Neural progenitor cell (in vitro differentiated cells): Measurements from ENCODE around the gene HSD17B8. TPM values are rescaled to one million over a fixed set of nuclear protein-coding genes. Genes with fewer than 3 reads are reported as not detected.

Experiments
- DNase-seq: peaks from one replicate; pipeline ENCODE4 v3.0.0-alpha.2; 2016; ENCODE audit warnings: low spot score
- H2AFZ ChIP-seq: fragments of 200-600 bp; sonication (generic); replicated peaks from 2 replicates; pipeline ENCODE4 v1.6.1; 2016; ENCODE audit warnings: antibody characterized with exemption
- H3F3A ChIP-seq: fragments of 200-600 bp; sonication (generic); 2 replicates; pipeline ENCODE4 v1.6.1; 2016; ENCODE audit warnings: antibody characterized with exemption, low read depth
- H3K27ac ChIP-seq: fragments of 200-600 bp; sonication (generic); 2 replicates; pipeline ENCODE4 v1.5.1; 2016; ENCODE audit warnings: mild to moderate bottlenecking
- H3K27me3 ChIP-seq: fragments of 200-600 bp; sonication (generic); 2 replicates; pipeline ENCODE4 v1.6.1; 2016; ENCODE audit warnings: mild to moderate bottlenecking, moderate library complexity
- H3K36me3 ChIP-seq: fragments of 200-600 bp; sonication (generic); 2 replicates; pipeline ENCODE4 v1.5.1; 2016
- H3K4me1 ChIP-seq: fragments of 200-600 bp; sonication (generic); 2 replicates; pipeline ENCODE4 v1.6.1; 2016; ENCODE audit warnings: mixed run types
- H3K4me2 ChIP-seq: fragments of 200-600 bp; sonication (generic); 2 replicates; pipeline ENCODE4 v1.6.1; 2016
- H3K4me3 ChIP-seq: fragments of 200-600 bp; sonication (generic); 2 replicates; pipeline ENCODE4 v1.5.1; 2016
- H3K79me2 ChIP-seq: fragments of 200-600 bp; sonication (generic); 2 replicates; pipeline ENCODE4 v1.6.1; 2016; ENCODE audit warnings: low read depth
- H3K9ac ChIP-seq: fragments of 200-600 bp; sonication (generic); 2 replicates; pipeline ENCODE4 v1.6.1; 2016
- H3K9me3 ChIP-seq: fragments of 200-600 bp; sonication (generic); 2 replicates; pipeline ENCODE4 v1.5.1; 2016; ENCODE audit warnings: low read depth
- H4K20me1 ChIP-seq: fragments of 200-600 bp; sonication (generic); 2 replicates; pipeline ENCODE4 v1.6.1; 2016; ENCODE audit warnings: low read depth
- H3K27ac Mint-ChIP-seq: 3 replicates; pipeline ENCODE4 v1.8.0; 2021; ENCODE audit warnings: mixed read lengths
- H3K27me3 Mint-ChIP-seq: 2 replicates; pipeline ENCODE4 v1.8.0; 2022; ENCODE audit warnings: low read depth, mild to moderate bottlenecking, inconsistent platforms, moderate library complexity, mixed read lengths; ENCODE audit not compliant: insufficient read depth
- H3K36me3 Mint-ChIP-seq: 3 replicates; pipeline ENCODE4 v1.8.0; 2021; ENCODE audit warnings: mixed read lengths
- H3K4me1 Mint-ChIP-seq: 3 replicates; pipeline ENCODE4 v1.8.0; 2021; ENCODE audit warnings: mixed read lengths
- H3K4me3 Mint-ChIP-seq: 3 replicates; pipeline ENCODE4 v1.8.0; 2021; ENCODE audit warnings: mild to moderate bottlenecking, moderate library complexity, mixed read lengths
- H3K9me3 Mint-ChIP-seq: 3 replicates; pipeline ENCODE4 v1.8.0; 2020; ENCODE audit warnings: mixed read lengths
- CTCF ChIP-seq: fragments of 200-600 bp; sonication (generic); IDR thresholded peaks from 2 replicates; pipeline ENCODE4 v1.5.1; 2017; ENCODE audit warnings: antibody characterized with exemption, mild to moderate bottlenecking
- EZH2 ChIP-seq: fragments of 200-600 bp; sonication (generic); IDR thresholded peaks from 2 replicates; pipeline ENCODE4 v1.6.1; 2017; ENCODE audit warnings: antibody characterized with exemption, mild to moderate bottlenecking, moderate library complexity
- EZH2phosphoT487 ChIP-seq: fragments of 200-600 bp; sonication (generic); IDR thresholded peaks from 2 replicates; pipeline ENCODE4 v1.6.1; 2017; ENCODE audit warnings: antibody characterized with exemption
- total RNA-seq: library from RNA; depleted of rRNA; stranded (reverse); fragments of >200 nt; gene quantifications from 2 replicates; pipeline ENCODE4 v1.2.3, GENCODE V29; 2015; ENCODE audit warnings: low replicate concordance

Gene HSD17B8
- total RNA-seq, 1 donor from 2014 or later = 4.8 TPM

DNA sequence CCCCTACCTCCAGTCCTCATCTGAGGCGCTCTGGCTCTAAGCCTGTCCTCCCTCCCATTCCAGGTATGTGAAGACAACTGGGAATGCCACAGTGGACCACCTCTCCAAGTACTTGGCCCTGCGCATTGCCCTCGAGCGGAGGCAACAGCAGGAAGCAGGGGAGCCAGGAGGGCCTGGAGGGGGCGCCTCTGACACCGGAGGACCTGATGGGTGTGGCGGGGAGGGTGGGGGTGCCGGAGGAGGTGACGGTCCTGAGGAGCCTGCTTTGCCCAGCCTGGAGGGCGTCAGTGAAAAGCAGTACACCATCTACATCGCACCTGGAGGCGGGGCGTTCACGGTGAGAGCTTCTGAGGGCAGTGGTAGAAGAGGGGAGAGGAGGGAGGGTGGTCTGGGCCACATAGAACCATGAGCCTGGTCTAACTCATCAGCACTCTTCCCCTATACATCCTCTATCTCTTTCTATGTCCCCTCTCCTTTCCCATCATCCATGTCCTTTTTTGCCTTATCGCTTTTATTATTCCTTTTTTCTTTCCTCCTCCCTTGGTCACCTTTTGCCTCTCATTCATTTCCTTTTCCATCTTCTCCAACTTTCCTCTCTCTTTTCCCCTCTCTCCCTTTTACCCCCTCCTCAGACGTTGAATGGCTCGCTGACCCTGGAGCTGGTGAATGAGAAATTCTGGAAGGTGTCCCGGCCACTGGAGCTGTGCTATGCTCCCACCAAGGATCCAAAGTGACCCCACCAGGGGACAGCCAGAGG lies 7.4 kb downstream of the HSD17B8 start:
- TF ChIP-seq EZH2phosphoT487 (no peak), CTCF (peak; percentile 29), EZH2 (no peak)
- Histone ChIP-seq H3K79me2 (peaks cover 20% of the 10 kb centered on the region), H2AFZ (no peak overlapping the region), H3K4me3 (no peak overlapping the region), H3K36me3 (no peaks in the 10 kb centered on the region), H3K4me2 (no peak overlapping the region), H3F3A (peaks cover 33% of the 10 kb centered on the region), H3K9me3 (no peaks in the 10 kb centered on the region), H4K20me1 (peaks cover 42% of the 10 kb centered on the region), H3K4me1 (peaks cover 22% of the 10 kb centered on the region), H3K27me3 (peaks cover 60% of the 10 kb centered on the region), H3K9ac (no peak overlapping the region), H3K27ac (no peak overlapping the region)
- Mint-ChIP-seq H3K36me3 (peaks cover 17% of the 10 kb centered on the region), H3K9me3 (no peaks in the 10 kb centered on the region), H3K4me3 (peak overlapping the region; percentile 85), H3K27me3 (peaks cover 16% of the 10 kb centered on the region), H3K4me1 (peaks cover 58% of the 10 kb centered on the region), H3K27ac (no peak overlapping the region)
- peak; percentile 42 for DNase-seq

- no peak for TF ChIP-seq EZH2
- TF ChIP-seq EZH2phosphoT487 = no peak
- TF ChIP-seq CTCF = no peak
- Histone ChIP-seq H3K4me3 (peak overlapping the region; percentile 59), H3K9ac (no peak overlapping the region), H3K27me3 (peaks cover 70% of the 10 kb centered on the region), H3K9me3 (no peaks in the 10 kb centered on the region), H3K27ac (no peak overlapping the region), H2AFZ (no peak overlapping the region), H3F3A (peaks cover 31% of the 10 kb centered on the region), H3K36me3 (no peaks in the 10 kb centered on the region), H3K4me2 (peak overlapping the region; percentile 86), H3K79me2 (peaks cover 15% of the 10 kb centered on the region), H3K4me1 (peaks cover 20% of the 10 kb centered on the region), H4K20me1 (peaks cover 42% of the 10 kb centered on the region)
- H3K4me1 Mint-ChIP-seq = peaks cover 60% of the 10 kb centered on the region
- no peaks in the 10 kb centered on the region for H3K9me3 Mint-ChIP-seq
- H3K27ac Mint-ChIP-seq = peak overlapping the region; percentile 87
- H3K4me3 Mint-ChIP-seq = peak overlapping the region; percentile 85
- H3K36me3 Mint-ChIP-seq = peaks cover 17% of the 10 kb centered on the region
- H3K27me3 Mint-ChIP-seq = peaks cover 16% of the 10 kb centered on the region
- no peak for DNase-seq
These were observed 8.4 kb downstream of the HSD17B8 start for GRCh38 chr6:33212857-33213165.

- Mint-ChIP-seq H3K4me1 (peaks cover 64% of the 10 kb centered on the region), H3K27me3 (peaks cover 16% of the 10 kb centered on the region), H3K36me3 (peaks cover 17% of the 10 kb centered on the region), H3K4me3 (peak overlapping the region; percentile 85), H3K27ac (peak overlapping the region; percentile 94), H3K9me3 (no peaks in the 10 kb centered on the region)
- Histone ChIP-seq H4K20me1 (peaks cover 42% of the 10 kb centered on the region), H3K4me1 (peaks cover 20% of the 10 kb centered on the region), H3K27me3 (peaks cover 75% of the 10 kb centered on the region), H3K4me3 (peak overlapping the region; percentile 59), H3K79me2 (peaks cover 10% of the 10 kb centered on the region), H3K9me3 (no peaks in the 10 kb centered on the region), H3K27ac (no peak overlapping the region), H3K9ac (peak overlapping the region; percentile 44), H3K36me3 (no peaks in the 10 kb centered on the region), H3F3A (peaks cover 31% of the 10 kb centered on the region), H3K4me2 (peak overlapping the region; percentile 86), H2AFZ (peak overlapping the region; percentile 89)
- peak; percentile 63 for DNase-seq
- TF ChIP-seq CTCF = no peak
- no peak for TF ChIP-seq EZH2
- no peak for TF ChIP-seq EZH2phosphoT487
These were observed 8.9 kb downstream of the HSD17B8 start for GRCh38 chr6:33213166-33213988.
